ENCODE results near the gene THEMIS.
A peak's percentile ranks its signal among the peaks of the same experiment; 100 is the strongest.
"Not testable (repeated sequence)": the region's sequence is repeated elsewhere in the genome, so short reads cannot be mapped to it uniquely, and the experiment has no call there.

Gene THEMIS

DNA sequence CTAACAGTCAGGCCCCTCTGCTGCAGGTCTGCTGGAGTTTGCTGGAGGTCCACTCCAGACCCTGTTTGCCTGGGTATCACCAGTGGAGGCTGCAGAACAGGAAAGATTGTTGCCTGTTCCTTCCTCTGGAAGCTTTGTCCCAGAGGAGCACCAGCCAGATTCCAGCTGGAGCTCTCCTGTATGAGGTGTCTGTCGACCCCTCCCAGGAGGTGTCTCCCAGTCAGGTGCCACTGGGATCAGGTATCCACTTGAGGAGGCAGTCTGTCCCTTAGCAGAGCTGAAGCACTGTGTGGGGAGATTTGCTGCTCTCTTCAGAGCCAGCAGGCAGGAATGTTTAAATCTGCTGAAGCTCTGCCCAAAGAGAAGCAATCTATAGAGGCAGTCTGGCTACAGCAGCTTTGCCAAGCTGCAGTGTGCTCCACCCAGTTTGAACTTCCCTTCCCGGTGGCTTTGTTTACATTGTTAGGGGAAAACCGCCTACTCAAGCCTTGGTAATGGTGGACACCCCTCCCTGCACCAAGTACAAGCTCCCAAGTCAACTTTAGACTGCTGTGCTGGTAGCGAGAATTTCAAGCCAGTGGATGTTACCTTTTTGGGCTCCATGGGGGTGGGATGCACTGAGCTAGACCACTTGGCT lies 119.1 kb downstream of the THEMIS start:
- not testable (repeated sequence) for H3K27ac ChIP-seq (ENCODE audit: low read depth, low read length); H3K4me3 ChIP-seq (ENCODE audit: low read depth, low read length); H2AFZ ChIP-seq (ENCODE audit: low read length, unreplicated experiment); H3K4me1 ChIP-seq (ENCODE audit: control insufficient read depth, insufficient read depth, low read length, unreplicated experiment); H3K79me2 ChIP-seq (ENCODE audit: control insufficient read depth, insufficient read depth, low read length, unreplicated experiment); H3K27me3 ChIP-seq (ENCODE audit: insufficient read depth, low read length); H3K36me3 ChIP-seq (ENCODE audit: insufficient read depth, low read length)

DNA sequence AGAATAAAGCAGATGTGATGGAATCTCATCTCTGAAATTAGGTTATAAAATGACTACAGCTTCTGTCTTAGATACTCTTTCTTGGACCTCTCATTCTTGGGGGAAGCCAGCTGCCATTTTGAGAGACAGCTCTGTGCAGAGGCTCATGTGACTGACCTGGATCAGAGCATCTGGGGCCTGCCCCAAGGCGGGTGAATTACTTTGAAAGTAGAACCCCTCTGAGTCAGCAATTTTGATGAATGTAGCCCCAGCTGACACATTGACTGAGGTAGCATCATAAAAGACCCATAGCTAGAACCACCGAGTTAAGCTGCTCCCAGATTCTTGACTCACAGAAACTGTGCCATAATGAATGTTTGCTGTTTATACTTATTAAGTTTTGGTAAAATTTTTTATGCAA lies 124.5 kb downstream of the THEMIS start:
- H3K79me2 ChIP-seq (ENCODE audit: control insufficient read depth, insufficient read depth, low read length, unreplicated experiment), result no peaks in the 10 kb centered on the region
- no peak overlapping the region for H3K27ac ChIP-seq (ENCODE audit: low read depth, low read length)
- H3K27me3 ChIP-seq (ENCODE audit: insufficient read depth, low read length), result no peaks in the 10 kb centered on the region
- no peak overlapping the region for H3K4me3 ChIP-seq (ENCODE audit: low read depth, low read length)
- H2AFZ ChIP-seq (ENCODE audit: low read length, unreplicated experiment), result no peak overlapping the region
- H3K36me3 ChIP-seq (ENCODE audit: insufficient read depth, low read length), result no peaks in the 10 kb centered on the region
- no peaks in the 10 kb centered on the region for H3K4me1 ChIP-seq (ENCODE audit: control insufficient read depth, insufficient read depth, low read length, unreplicated experiment)

DNA sequence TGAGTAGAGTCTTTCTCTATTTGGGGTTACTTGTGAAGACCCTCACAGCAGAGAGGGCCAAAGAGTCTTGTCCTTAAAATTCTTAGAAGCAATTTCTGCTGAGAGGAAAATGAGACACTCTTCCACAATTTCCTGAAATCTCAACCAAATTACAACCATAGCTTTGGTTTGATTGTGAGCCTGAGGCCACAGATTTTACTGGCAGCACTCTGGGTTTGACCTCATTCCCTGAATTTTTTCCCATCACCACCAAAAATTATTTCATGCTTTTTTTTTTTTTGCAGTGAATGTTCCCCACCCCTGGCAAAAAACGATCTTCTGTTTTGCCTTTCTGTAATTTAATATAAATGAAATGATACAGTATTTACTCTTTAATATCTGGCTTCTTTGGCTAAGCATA lies 125.5 kb downstream of the THEMIS start:
- Histone ChIP-seq H3K4me1 (ENCODE audit: control insufficient read depth, insufficient read depth, low read length, unreplicated experiment) (no peaks in the 10 kb centered on the region), H2AFZ (ENCODE audit: low read length, unreplicated experiment) (peak overlapping the region; percentile 40), H3K27ac (ENCODE audit: low read depth, low read length) (no peak overlapping the region), H3K27me3 (ENCODE audit: insufficient read depth, low read length) (no peaks in the 10 kb centered on the region), H3K36me3 (ENCODE audit: insufficient read depth, low read length) (no peaks in the 10 kb centered on the region), H3K4me3 (ENCODE audit: low read depth, low read length) (no peak overlapping the region), H3K79me2 (ENCODE audit: control insufficient read depth, insufficient read depth, low read length, unreplicated experiment) (no peaks in the 10 kb centered on the region)

DNA sequence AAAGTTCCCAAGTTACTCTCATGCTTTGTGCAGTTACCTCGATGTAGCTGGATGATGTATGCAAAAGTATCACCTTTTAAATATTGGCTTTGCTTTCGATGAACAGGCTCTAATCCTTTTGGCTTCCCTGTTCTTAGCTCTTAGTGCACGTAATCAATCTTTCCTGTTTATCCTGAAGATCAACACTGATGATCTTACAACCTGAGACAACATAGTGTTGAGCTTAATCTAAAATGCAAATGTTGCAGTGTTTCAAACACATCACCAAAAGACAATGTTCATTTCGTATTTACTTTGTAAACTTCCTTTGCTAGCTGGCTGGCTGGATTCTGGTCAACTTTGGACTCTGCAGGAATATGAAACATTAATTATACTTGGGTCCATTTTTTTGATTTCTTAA lies 132.1 kb downstream of the THEMIS start:
- Histone ChIP-seq H3K79me2 (ENCODE audit: control insufficient read depth, insufficient read depth, low read length, unreplicated experiment) (no peaks in the 10 kb centered on the region), H3K27ac (ENCODE audit: low read depth, low read length) (no peak overlapping the region), H3K36me3 (ENCODE audit: insufficient read depth, low read length) (no peaks in the 10 kb centered on the region), H3K4me3 (ENCODE audit: low read depth, low read length) (no peak overlapping the region), H2AFZ (ENCODE audit: low read length, unreplicated experiment) (no peak overlapping the region), H3K27me3 (ENCODE audit: insufficient read depth, low read length) (no peaks in the 10 kb centered on the region), H3K4me1 (ENCODE audit: control insufficient read depth, insufficient read depth, low read length, unreplicated experiment) (no peaks in the 10 kb centered on the region)

DNA sequence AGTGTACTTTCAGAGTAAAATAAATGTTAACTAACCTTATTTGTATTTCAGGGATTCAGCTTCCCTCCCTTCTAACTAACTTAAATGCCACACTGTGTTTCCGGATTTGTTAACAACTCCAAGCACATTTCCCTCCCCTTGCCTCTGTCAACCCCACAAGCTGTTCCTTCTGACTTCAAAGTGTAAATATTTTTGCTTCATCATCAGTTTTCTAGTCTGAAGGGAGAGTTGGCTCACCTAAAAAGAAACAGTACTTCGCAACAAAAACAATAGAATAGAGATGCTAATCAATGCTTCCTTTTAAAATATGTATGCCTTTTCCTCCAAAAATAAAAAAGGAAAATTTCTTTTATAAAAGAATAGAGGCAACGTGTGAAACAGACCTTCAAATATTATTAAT lies 132.6 kb downstream of the THEMIS start:
- no peaks in the 10 kb centered on the region for H3K4me1 ChIP-seq (ENCODE audit: control insufficient read depth, insufficient read depth, low read length, unreplicated experiment)
- H2AFZ ChIP-seq (ENCODE audit: low read length, unreplicated experiment), result no peak overlapping the region
- no peaks in the 10 kb centered on the region for H3K79me2 ChIP-seq (ENCODE audit: control insufficient read depth, insufficient read depth, low read length, unreplicated experiment)
- H3K4me3 ChIP-seq (ENCODE audit: low read depth, low read length), result no peak overlapping the region
- no peaks in the 10 kb centered on the region for H3K27me3 ChIP-seq (ENCODE audit: insufficient read depth, low read length)
- H3K27ac ChIP-seq (ENCODE audit: low read depth, low read length), result no peak overlapping the region
- H3K36me3 ChIP-seq (ENCODE audit: insufficient read depth, low read length), result no peaks in the 10 kb centered on the region

DNA sequence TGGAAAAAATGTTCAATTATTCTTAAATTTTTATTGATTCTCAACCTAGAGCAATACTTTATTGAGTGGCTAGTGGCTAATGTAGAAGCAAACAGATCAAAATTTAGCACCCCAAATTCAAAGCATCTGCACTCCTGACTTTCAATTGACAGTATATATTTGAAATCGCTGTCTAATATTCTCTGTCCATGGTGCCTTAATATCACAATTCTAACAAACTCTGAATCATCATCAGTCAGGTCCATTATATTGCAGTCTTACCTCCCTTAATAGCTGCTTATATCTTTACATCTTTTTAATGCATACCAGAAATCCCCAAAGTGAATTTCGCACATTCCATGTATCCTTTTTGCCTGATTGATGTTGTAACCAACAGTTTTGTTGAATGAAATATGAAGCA lies 134.9 kb downstream of the THEMIS start:
- no peaks in the 10 kb centered on the region for H3K79me2 ChIP-seq (ENCODE audit: control insufficient read depth, insufficient read depth, low read length, unreplicated experiment)
- no peak overlapping the region for H3K27ac ChIP-seq (ENCODE audit: low read depth, low read length)
- H3K4me1 ChIP-seq (ENCODE audit: control insufficient read depth, insufficient read depth, low read length, unreplicated experiment), result no peaks in the 10 kb centered on the region
- no peak overlapping the region for H2AFZ ChIP-seq (ENCODE audit: low read length, unreplicated experiment)
- no peaks in the 10 kb centered on the region for H3K36me3 ChIP-seq (ENCODE audit: insufficient read depth, low read length)
- H3K27me3 ChIP-seq (ENCODE audit: insufficient read depth, low read length), result no peaks in the 10 kb centered on the region
- H3K4me3 ChIP-seq (ENCODE audit: low read depth, low read length), result no peak overlapping the region

DNA sequence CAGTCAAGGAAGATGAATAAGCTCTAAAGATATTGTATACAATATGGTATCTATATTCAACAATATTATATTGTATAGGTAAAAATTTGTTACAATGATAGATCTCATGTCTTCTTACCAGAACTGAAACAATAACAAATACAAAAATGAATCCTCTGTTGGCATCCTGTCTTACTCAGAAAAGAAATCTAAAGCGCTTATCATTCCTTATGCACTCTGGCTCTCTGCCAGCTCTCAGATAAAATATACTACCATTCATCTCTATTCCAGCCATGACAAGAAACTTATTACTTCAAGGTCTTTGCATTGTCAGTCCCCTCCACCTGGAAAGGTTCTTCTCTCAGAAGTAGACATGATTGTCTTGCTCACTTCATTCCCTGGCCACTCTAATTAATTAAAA lies 138.6 kb downstream of the THEMIS start:
- Histone ChIP-seq H3K4me1 (ENCODE audit: control insufficient read depth, insufficient read depth, low read length, unreplicated experiment) (no peaks in the 10 kb centered on the region), H2AFZ (ENCODE audit: low read length, unreplicated experiment) (no peak overlapping the region), H3K36me3 (ENCODE audit: insufficient read depth, low read length) (no peaks in the 10 kb centered on the region), H3K79me2 (ENCODE audit: control insufficient read depth, insufficient read depth, low read length, unreplicated experiment) (no peaks in the 10 kb centered on the region), H3K27ac (ENCODE audit: low read depth, low read length) (no peak overlapping the region), H3K27me3 (ENCODE audit: insufficient read depth, low read length) (no peaks in the 10 kb centered on the region), H3K4me3 (ENCODE audit: low read depth, low read length) (no peak overlapping the region)

DNA sequence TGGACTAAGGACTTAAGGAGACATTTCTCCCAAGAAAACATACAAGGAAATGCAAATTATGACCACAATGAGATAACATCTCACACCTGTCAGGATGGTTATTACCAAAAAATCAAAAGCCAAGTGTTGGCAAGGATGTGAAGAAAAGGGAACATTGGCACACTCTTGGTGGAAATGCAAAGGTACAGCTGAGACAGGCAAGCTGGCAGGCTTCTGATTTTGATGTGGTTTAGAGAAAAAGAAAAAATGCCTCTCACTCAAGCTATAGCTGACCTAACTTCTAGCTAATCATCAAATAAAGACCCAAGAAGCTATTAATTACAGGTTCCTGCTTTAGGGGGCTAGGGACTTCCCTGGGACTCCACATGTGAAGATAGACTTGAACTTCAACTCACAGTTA lies 139.8 kb downstream of the THEMIS start:
- Histone ChIP-seq H3K4me3 (ENCODE audit: low read depth, low read length) (no peak overlapping the region), H3K27ac (ENCODE audit: low read depth, low read length) (no peak overlapping the region), H3K36me3 (ENCODE audit: insufficient read depth, low read length) (no peaks in the 10 kb centered on the region), H2AFZ (ENCODE audit: low read length, unreplicated experiment) (no peak overlapping the region), H3K4me1 (ENCODE audit: control insufficient read depth, insufficient read depth, low read length, unreplicated experiment) (no peaks in the 10 kb centered on the region), H3K79me2 (ENCODE audit: control insufficient read depth, insufficient read depth, low read length, unreplicated experiment) (no peaks in the 10 kb centered on the region), H3K27me3 (ENCODE audit: insufficient read depth, low read length) (no peaks in the 10 kb centered on the region)

DNA sequence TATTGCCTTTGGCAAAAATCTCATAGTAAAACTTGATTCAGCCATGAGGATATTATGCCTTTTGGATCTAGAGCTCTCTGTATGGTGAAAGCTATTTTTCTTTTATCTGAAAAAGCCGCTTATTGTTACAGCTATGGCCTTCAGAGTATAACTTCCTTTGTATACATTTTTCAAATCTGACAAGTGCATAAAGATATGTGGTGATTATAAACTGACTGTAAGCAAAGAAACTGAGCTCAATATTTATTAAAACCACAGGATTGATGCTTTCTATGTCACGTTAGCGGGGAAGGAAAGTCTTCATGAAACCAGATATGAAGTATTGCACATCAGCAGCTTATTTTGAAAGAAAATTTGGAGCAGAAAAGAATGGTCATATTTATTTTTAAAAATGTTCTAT lies 151.8 kb downstream of the THEMIS start:
- Histone ChIP-seq H3K79me2 (ENCODE audit: control insufficient read depth, insufficient read depth, low read length, unreplicated experiment) (no peaks in the 10 kb centered on the region), H3K27me3 (ENCODE audit: insufficient read depth, low read length) (no peaks in the 10 kb centered on the region), H3K4me3 (ENCODE audit: low read depth, low read length) (no peak overlapping the region), H3K4me1 (ENCODE audit: control insufficient read depth, insufficient read depth, low read length, unreplicated experiment) (no peaks in the 10 kb centered on the region), H3K36me3 (ENCODE audit: insufficient read depth, low read length) (no peaks in the 10 kb centered on the region), H2AFZ (ENCODE audit: low read length, unreplicated experiment) (no peak overlapping the region), H3K27ac (ENCODE audit: low read depth, low read length) (no peak overlapping the region)

DNA sequence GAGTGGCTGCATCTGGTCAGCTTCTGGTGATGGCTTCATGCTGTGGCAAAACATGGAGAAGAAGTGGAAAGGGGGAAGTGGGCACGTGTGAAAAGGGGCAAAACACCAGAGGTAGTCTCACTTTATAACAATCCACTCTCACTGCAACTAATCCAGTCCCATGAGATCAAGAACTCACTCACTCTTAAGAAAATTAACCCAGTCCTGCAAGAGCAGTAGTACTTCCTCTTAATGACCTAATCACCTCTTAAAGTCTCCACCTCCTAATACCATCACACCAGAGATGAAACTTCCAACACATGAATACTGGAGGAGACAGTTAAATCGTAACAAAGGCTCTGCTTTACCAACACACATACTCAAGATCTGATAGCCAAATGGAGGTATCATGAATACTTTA lies 152.6 kb downstream of the THEMIS start:
- peak overlapping the region; percentile 5 for H2AFZ ChIP-seq (ENCODE audit: low read length, unreplicated experiment)
- no peaks in the 10 kb centered on the region for H3K4me1 ChIP-seq (ENCODE audit: control insufficient read depth, insufficient read depth, low read length, unreplicated experiment)
- no peaks in the 10 kb centered on the region for H3K79me2 ChIP-seq (ENCODE audit: control insufficient read depth, insufficient read depth, low read length, unreplicated experiment)
- H3K27me3 ChIP-seq (ENCODE audit: insufficient read depth, low read length), result no peaks in the 10 kb centered on the region
- no peaks in the 10 kb centered on the region for H3K36me3 ChIP-seq (ENCODE audit: insufficient read depth, low read length)
- H3K27ac ChIP-seq (ENCODE audit: low read depth, low read length), result no peak overlapping the region
- no peak overlapping the region for H3K4me3 ChIP-seq (ENCODE audit: low read depth, low read length)

DNA sequence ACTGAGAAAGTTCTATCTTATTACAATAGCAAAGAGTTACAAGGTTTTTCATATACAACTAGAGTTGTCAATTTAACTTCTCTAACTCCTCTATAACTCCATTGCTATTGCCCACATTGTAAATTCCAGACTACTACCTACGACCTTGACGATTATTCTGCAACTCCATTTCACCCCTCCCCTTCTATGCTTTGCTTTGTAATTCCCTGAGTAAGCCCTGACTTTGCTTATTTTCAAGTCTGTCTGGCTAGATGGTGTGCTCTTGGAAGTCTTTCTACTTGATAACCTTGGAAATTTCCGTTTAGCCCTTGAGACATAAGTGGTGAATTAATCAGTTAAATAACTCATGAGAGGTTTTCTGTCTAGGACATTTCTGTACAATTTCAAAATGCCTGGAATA lies 162.4 kb downstream of the THEMIS start:
- H2AFZ ChIP-seq (ENCODE audit: low read length, unreplicated experiment), result no peak overlapping the region
- H3K79me2 ChIP-seq (ENCODE audit: control insufficient read depth, insufficient read depth, low read length, unreplicated experiment), result no peaks in the 10 kb centered on the region
- H3K4me1 ChIP-seq (ENCODE audit: control insufficient read depth, insufficient read depth, low read length, unreplicated experiment), result no peaks in the 10 kb centered on the region
- H3K4me3 ChIP-seq (ENCODE audit: low read depth, low read length), result no peak overlapping the region
- no peaks in the 10 kb centered on the region for H3K36me3 ChIP-seq (ENCODE audit: insufficient read depth, low read length)
- no peaks in the 10 kb centered on the region for H3K27me3 ChIP-seq (ENCODE audit: insufficient read depth, low read length)
- no peak overlapping the region for H3K27ac ChIP-seq (ENCODE audit: low read depth, low read length)

Measured in ACC112 (cell line).